ENCODE results near the gene HOTAIR.

GRCh38 chr12:53988541-53989226 lies 13.9 kb upstream of the HOTAIR start:
- TF ChIP-seq CTCF (IDR thresholded peaks at IDR 0.05) (no peak), EZH2phosphoT487 (IDR thresholded peaks at IDR 0.05) (no peak)

All from neural progenitor cell (in vitro differentiated cells).